Mesenchymal stem cell (in vitro differentiated cells and primary cell): Measurements from ENCODE around the gene ALG14. TPM values are rescaled to one million over a fixed set of nuclear protein-coding genes. Genes with fewer than 3 reads are reported as not detected.

ENCODE experiments used
- DNase-seq: peaks from one replicate; pipeline ENCODE4 v3.0.0-alpha.2; 2013
- H2AFZ ChIP-seq: one replicate; pipeline ENCODE4 v1.6.1; 2013; ENCODE audit warnings: low read depth, mild to moderate bottlenecking, control low read depth, inconsistent platforms, low read length, moderate library complexity
- H2AK5ac ChIP-seq: 2 replicates; pipeline ENCODE4 v1.6.1; 2013; ENCODE audit warnings: low read length, moderate library complexity, mild to moderate bottlenecking, inconsistent platforms; ENCODE audit not compliant: severe bottlenecking
- H2BK120ac ChIP-seq: one replicate; pipeline ENCODE4 v1.6.1; 2013; ENCODE audit warnings: low read depth, mild to moderate bottlenecking, inconsistent platforms, low read length, moderate library complexity
- H2BK12ac ChIP-seq, 2 experiments: one replicate each; pipeline ENCODE4 v1.6.1; 2013; ENCODE audit warnings: inconsistent platforms in 2 of 2, low read length in 2 of 2, mild to moderate bottlenecking in 2 of 2, moderate library complexity in 2 of 2, control low read depth in 1 of 2
- H2BK15ac ChIP-seq: one replicate; pipeline ENCODE4 v1.6.1; 2013; ENCODE audit warnings: mild to moderate bottlenecking, low read depth, inconsistent platforms; ENCODE audit not compliant: poor library complexity, severe bottlenecking
- H2BK5ac ChIP-seq: 2 replicates; pipeline ENCODE4 v1.6.1; 2013; ENCODE audit warnings: low read depth, mild to moderate bottlenecking, low read length, control low read depth, inconsistent platforms; ENCODE audit not compliant: poor library complexity, severe bottlenecking
- H3K14ac ChIP-seq, 2 experiments: one replicate each; pipeline ENCODE4 v1.6.1; 2013; ENCODE audit warnings: inconsistent platforms in 2 of 2, low read length in 2 of 2, control low read depth in 1 of 2, mild to moderate bottlenecking in 1 of 2, moderate library complexity in 1 of 2
- H3K18ac ChIP-seq, 2 experiments: one replicate each; pipeline ENCODE4 v1.6.1; 2013; ENCODE audit warnings: inconsistent platforms in 2 of 2, low read length in 2 of 2, control low read depth in 1 of 2, low read depth in 1 of 2, mild to moderate bottlenecking in 1 of 2
- H3K23ac ChIP-seq, 2 experiments: one replicate each; pipeline ENCODE4 v1.6.1; 2013; ENCODE audit warnings: inconsistent platforms in 2 of 2, low read length in 2 of 2, mild to moderate bottlenecking in 2 of 2, moderate library complexity in 2 of 2, control low read depth in 1 of 2
- H3K27ac ChIP-seq: 2 replicates; pipeline ENCODE4 v1.5.1; 2013; ENCODE audit warnings: mild to moderate bottlenecking, moderate library complexity, low read length, control low read depth, inconsistent platforms; ENCODE audit not compliant: poor library complexity, severe bottlenecking
- H3K27me3 ChIP-seq, 2 experiments: 2 replicates each; pipeline versions ENCODE4 v1.6.1 to v1.7.0; 2013; ENCODE audit warnings: low read length in 2 of 2, mild to moderate bottlenecking in 2 of 2, moderate library complexity in 2 of 2, control low read depth in 1 of 2, inconsistent platforms in 1 of 2; ENCODE audit not compliant: control insufficient read depth in 1 of 2, insufficient read depth in 1 of 2
- H3K36me3 ChIP-seq, 2 experiments: 2 replicates each; pipeline versions ENCODE4 v1.6.1 to v1.7.0; 2013; ENCODE audit warnings: low read length in 2 of 2, control low read depth in 1 of 2, inconsistent platforms in 1 of 2, low read depth in 1 of 2, mild to moderate bottlenecking in 1 of 2; ENCODE audit not compliant: insufficient read depth in 2 of 2, control insufficient read depth in 1 of 2
- H3K4ac ChIP-seq, 2 experiments: one replicate each; pipeline ENCODE4 v1.6.1; 2013; ENCODE audit warnings: inconsistent platforms in 2 of 2, low read length in 2 of 2, mild to moderate bottlenecking in 2 of 2, moderate library complexity in 2 of 2, control low read depth in 1 of 2, low read depth in 1 of 2
- H3K4me1 ChIP-seq: 2 replicates; pipeline ENCODE4 v1.6.1; 2013; ENCODE audit warnings: low read depth, low read length, control low read depth; ENCODE audit not compliant: control insufficient read depth, insufficient read depth
- H3K4me2 ChIP-seq: 2 replicates; pipeline ENCODE4 v1.6.1; 2013; ENCODE audit warnings: low read length, mild to moderate bottlenecking, inconsistent platforms; ENCODE audit not compliant: poor library complexity, severe bottlenecking
- H3K4me3 ChIP-seq, 2 experiments: 2 replicates each; pipeline versions ENCODE4 v1.5.1 to v1.7.0; 2013; ENCODE audit warnings: low read length in 2 of 2, mild to moderate bottlenecking in 2 of 2, control low read depth in 1 of 2, low read depth in 1 of 2; ENCODE audit not compliant: insufficient read depth in 1 of 2
- H3K79me1 ChIP-seq: replicated peaks from 2 replicates; pipeline ENCODE4 v1.6.1; 2013; ENCODE audit warnings: mild to moderate bottlenecking, control low read depth, low read length, inconsistent platforms; ENCODE audit not compliant: poor library complexity, severe bottlenecking
- H3K9ac ChIP-seq: 2 replicates; pipeline ENCODE4 v1.7.0; 2013; ENCODE audit warnings: mild to moderate bottlenecking, low read length, moderate library complexity
- H3K9me3 ChIP-seq: 2 replicates; pipeline ENCODE4 v1.7.0; 2013; ENCODE audit warnings: mild to moderate bottlenecking, low read length; ENCODE audit not compliant: control insufficient read depth
- H4K8ac ChIP-seq: one replicate; pipeline ENCODE4 v1.6.1; 2013; ENCODE audit warnings: inconsistent platforms, mild to moderate bottlenecking, low read length, moderate library complexity
- H4K91ac ChIP-seq: one replicate; pipeline ENCODE4 v1.6.1; 2013; ENCODE audit warnings: mild to moderate bottlenecking, low read length, inconsistent platforms
- WGBS: methylation state at CpG from one replicate; pipeline ENCODE4 v1.1.7; 2013; ENCODE audit warnings: mixed read lengths; 5-methylcytosine and 5-hydroxymethylcytosine counted together
- polyA plus RNA-seq, 2 experiments: library from polyadenylated mRNA; stranded (reverse); fragments of 200-250 nt; gene quantifications; one replicate each; pipeline ENCODE4 v1.2.3, GENCODE V29; 2013

Gene ALG14
- polyA plus RNA-seq (2013, experiment 1 of 2): 7.6 TPM
- polyA plus RNA-seq (2013, experiment 2 of 2): 6.4 TPM

- no peak within 1 kb of the TSS for H2BK12ac ChIP-seq
- H3K9ac ChIP-seq: peak within 1 kb of the TSS; percentile 94
- H2BK5ac ChIP-seq: peak within 1 kb of the TSS; percentile 96
- peak within 1 kb of the TSS; percentile 96 for H2BK120ac ChIP-seq
- peak within 1 kb of the TSS in 1 of 2 experiments; percentile 66 for H3K23ac ChIP-seq
- WGBS: 0% methylated on average over 53 of the region's 53 CpGs
- peak within 1 kb of the TSS; percentile 9 to 80 for H3K4ac ChIP-seq
- H3K14ac ChIP-seq: peak within 1 kb of the TSS in 1 of 2 experiments; percentile 19
- peak within 1 kb of the TSS; percentile 99 to 100 for H3K18ac ChIP-seq
- peak; percentile 97 for DNase-seq
- H4K8ac ChIP-seq: peak within 1 kb of the TSS; percentile 99
- H3K9me3 ChIP-seq: no peaks in the 10 kb centered on the region
- peaks cover 0 to 3% of the 10 kb centered on the region in 2 experiments for H3K27me3 ChIP-seq
- H4K91ac ChIP-seq: peak within 1 kb of the TSS; percentile 99
- peaks cover 5% of the 10 kb centered on the region for H3K4me1 ChIP-seq
- peaks cover 0 to 2% of the 10 kb centered on the region in 2 experiments for H3K36me3 ChIP-seq
- H3K27ac ChIP-seq: peak within 1 kb of the TSS; percentile 98
- peak within 1 kb of the TSS; percentile 90 for H3K4me2 ChIP-seq
- H3K4me3 ChIP-seq: peak within 1 kb of the TSS; percentile 84 to 89
- peak within 1 kb of the TSS; percentile 95 for H2BK15ac ChIP-seq
- H2AK5ac ChIP-seq: no peak within 1 kb of the TSS
- peak within 1 kb of the TSS; percentile 55 for H2AFZ ChIP-seq
- peaks cover 6% of the 10 kb centered on the region for H3K79me1 ChIP-seq
Observed at GRCh38 chr1:95072532-95073419, at the start of gene ALG14. Gene ALG14, minus strand, starts transcription at chr1:95072951. Its CDS starts 53 bp downstream, at chr1:95072898.

- H3K4ac ChIP-seq: no peak overlapping the region
- no peak overlapping the region for H2BK120ac ChIP-seq
- H3K36me3 ChIP-seq: no peaks in the 10 kb centered on the region
- DNase-seq: no peak
- no peak overlapping the region for H3K27ac ChIP-seq
- H2BK5ac ChIP-seq: no peak overlapping the region
- no peak overlapping the region for H2BK15ac ChIP-seq
- no peak overlapping the region for H3K23ac ChIP-seq
- no peak overlapping the region for H2BK12ac ChIP-seq
- no peak overlapping the region for H3K4me3 ChIP-seq
- no peaks in the 10 kb centered on the region for H3K4me1 ChIP-seq
- no peak overlapping the region for H3K18ac ChIP-seq
- no peak overlapping the region for H3K14ac ChIP-seq
- H3K4me2 ChIP-seq: no peak overlapping the region
- H3K9ac ChIP-seq: no peak overlapping the region
- H3K79me1 ChIP-seq: peaks cover 23% of the 10 kb centered on the region
- 82% methylated on average over 8 of the region's 8 CpGs for WGBS
- no peak overlapping the region for H2AK5ac ChIP-seq
- no peak overlapping the region for H4K91ac ChIP-seq
- H3K27me3 ChIP-seq: peaks cover 0 to 30% of the 10 kb centered on the region in 2 experiments
- H3K9me3 ChIP-seq: no peaks in the 10 kb centered on the region
- H4K8ac ChIP-seq: no peak overlapping the region
- no peak overlapping the region for H2AFZ ChIP-seq
Observed at GRCh38 chr1:95122151-95122697, 49.5 kb upstream of the ALG14 start.

- Histone ChIP-seq H2BK5ac (no peak overlapping the region), H3K9me3 (no peaks in the 10 kb centered on the region), H2AFZ (no peak overlapping the region), H4K91ac (no peak overlapping the region), H2BK12ac (no peak overlapping the region), H3K14ac (no peak overlapping the region), H3K27ac (no peak overlapping the region), H3K4me2 (no peak overlapping the region), H3K4me1 (peaks cover 3% of the 10 kb centered on the region), H4K8ac (no peak overlapping the region), H3K9ac (no peak overlapping the region), H3K23ac (no peak overlapping the region), H2BK15ac (no peak overlapping the region), H3K27me3 (peaks cover 0 to 36% of the 10 kb centered on the region in 2 experiments), H2BK120ac (no peak overlapping the region), H2AK5ac (no peak overlapping the region), H3K79me1 (peaks cover 18% of the 10 kb centered on the region), H3K18ac (no peak overlapping the region), H3K36me3 (no peaks in the 10 kb centered on the region), H3K4me3 (no peak overlapping the region), H3K4ac (no peak overlapping the region)
- DNase-seq: no peak
Observed at GRCh38 chr1:95119273-95119672, 46.5 kb upstream of the ALG14 start.

GRCh38 chr1:95118710-95119109 is 46.0 kb upstream of the ALG14 start:
- no peaks in the 10 kb centered on the region for H3K36me3 ChIP-seq
- no peaks in the 10 kb centered on the region for H3K9me3 ChIP-seq
- H3K79me1 ChIP-seq: peaks cover 18% of the 10 kb centered on the region
- H3K23ac ChIP-seq: no peak overlapping the region
- no peak overlapping the region for H2AK5ac ChIP-seq
- H4K91ac ChIP-seq: no peak overlapping the region
- no peak overlapping the region for H2BK12ac ChIP-seq
- no peak overlapping the region for H4K8ac ChIP-seq
- no peak overlapping the region for H3K4me3 ChIP-seq
- DNase-seq: no peak
- no peak overlapping the region for H3K4me2 ChIP-seq
- no peak overlapping the region for H2BK120ac ChIP-seq
- H3K18ac ChIP-seq: no peak overlapping the region
- H2BK5ac ChIP-seq: no peak overlapping the region
- H3K27ac ChIP-seq: no peak overlapping the region
- H3K4me1 ChIP-seq: peaks cover 3% of the 10 kb centered on the region
- peaks cover 0 to 36% of the 10 kb centered on the region in 2 experiments for H3K27me3 ChIP-seq
- H3K4ac ChIP-seq: no peak overlapping the region
- H2BK15ac ChIP-seq: no peak overlapping the region
- 92% methylated on average over 6 of the region's 6 CpGs for WGBS
- no peak overlapping the region for H3K9ac ChIP-seq
- H3K14ac ChIP-seq: no peak overlapping the region
- no peak overlapping the region for H2AFZ ChIP-seq
